Hepatocyte (in vitro differentiated cells): Measurements from ENCODE around the gene RFT1. TPM values are rescaled to one million over a fixed set of nuclear protein-coding genes. Genes with fewer than 3 reads are reported as not detected.

Experiments
- DNase-seq: peaks from one replicate; pipeline ENCODE4 v3.0.0-alpha.2; 2016; ENCODE audit warnings: low spot score
- H2AFZ ChIP-seq: fragments of 200-600 bp; sonication (generic); 2 replicates; pipeline ENCODE4 v1.6.0; 2016; ENCODE audit warnings: antibody characterized with exemption, mild to moderate bottlenecking
- H3K27ac ChIP-seq: fragments of 200-600 bp; sonication (generic); 2 replicates; pipeline ENCODE4 v1.5.1; 2016; ENCODE audit warnings: mild to moderate bottlenecking
- H3K27me3 ChIP-seq: fragments of 200-600 bp; sonication (generic); 2 replicates; pipeline ENCODE4 v1.6.1; 2016
- H3K36me3 ChIP-seq: fragments of 200-600 bp; sonication (generic); replicated peaks from 2 replicates; pipeline ENCODE4 v1.5.1; 2016; ENCODE audit warnings: low read depth; ENCODE audit not compliant: insufficient read depth
- H3K4me1 ChIP-seq: fragments of 200-600 bp; sonication (generic); 2 replicates; pipeline ENCODE4 v1.5.1; 2016; ENCODE audit warnings: mild to moderate bottlenecking, moderate library complexity; ENCODE audit not compliant: insufficient read depth
- H3K4me2 ChIP-seq: fragments of 200-600 bp; sonication (generic); 2 replicates; pipeline ENCODE4 v1.6.0; 2016
- H3K4me3 ChIP-seq: fragments of 200-600 bp; sonication (generic); 2 replicates; pipeline ENCODE4 v1.5.1; 2016; ENCODE audit warnings: mild to moderate bottlenecking
- H3K79me2 ChIP-seq: fragments of 200-600 bp; sonication (generic); 2 replicates; pipeline ENCODE4 v1.6.0; 2017; ENCODE audit warnings: mild to moderate bottlenecking
- H3K9me2 ChIP-seq: fragments of 200-600 bp; sonication (generic); replicated peaks from 2 replicates; pipeline ENCODE4 v1.6.0; 2017; ENCODE audit warnings: mild to moderate bottlenecking; ENCODE audit not compliant: insufficient read depth
- H3K9me3 ChIP-seq: fragments of 200-600 bp; sonication (generic); 2 replicates; pipeline ENCODE4 v1.5.1; 2016; ENCODE audit warnings: low read depth, mild to moderate bottlenecking
- H4K20me1 ChIP-seq: fragments of 200-600 bp; sonication (generic); 2 replicates; pipeline ENCODE4 v1.6.0; 2016; ENCODE audit warnings: mild to moderate bottlenecking; ENCODE audit not compliant: insufficient read depth, poor library complexity, severe bottlenecking
- EZH2 ChIP-seq: fragments of 200-600 bp; sonication (generic); IDR thresholded peaks from 2 replicates; pipeline ENCODE4 v1.6.1; 2016; ENCODE audit warnings: antibody characterized with exemption, mild to moderate bottlenecking, borderline replicate concordance
- EZH2phosphoT487 ChIP-seq: fragments of 200-600 bp; sonication (generic); IDR thresholded peaks from one replicate; pipeline ENCODE4 v1.6.1; 2018; ENCODE audit warnings: antibody characterized with exemption, mild to moderate bottlenecking, low read depth, moderate library complexity; ENCODE audit not compliant: unreplicated experiment, severe bottlenecking
- WGBS: methylation state at CpG from one replicate; pipeline ENCODE4 v1.1.6; 2016; ENCODE audit warnings: low lambda C conversion rate; ENCODE audit errors: missing lambda C conversion rate; 5-methylcytosine and 5-hydroxymethylcytosine counted together
- polyA plus RNA-seq: library from polyadenylated mRNA; unstranded; fragments of >200 nt; fragmentation: Nextera tagmentation; extraction: Ambion mirVana; gene quantifications from 2 replicates; pipeline ENCODE4 v1.2.1, GENCODE V29; 2016
- total RNA-seq: library from RNA; depleted of rRNA; stranded (reverse); fragments of >200 nt; gene quantifications from 2 replicates; pipeline ENCODE4 v1.2.3, GENCODE V29; 2014
- TF ChIP-seq, protein P1 (sequence below): fragments of 200-600 bp; sonication (generic); IDR thresholded peaks from 2 replicates; pipeline ENCODE4 v1.5.1; 2016; ENCODE audit warnings: antibody characterized with exemption, mild to moderate bottlenecking; ENCODE audit not compliant: poor library complexity

Gene RFT1
- total and polyA plus RNA-seq, 2 experiments from 2014 or later, result 15.9 to 32.0 TPM

DNA sequence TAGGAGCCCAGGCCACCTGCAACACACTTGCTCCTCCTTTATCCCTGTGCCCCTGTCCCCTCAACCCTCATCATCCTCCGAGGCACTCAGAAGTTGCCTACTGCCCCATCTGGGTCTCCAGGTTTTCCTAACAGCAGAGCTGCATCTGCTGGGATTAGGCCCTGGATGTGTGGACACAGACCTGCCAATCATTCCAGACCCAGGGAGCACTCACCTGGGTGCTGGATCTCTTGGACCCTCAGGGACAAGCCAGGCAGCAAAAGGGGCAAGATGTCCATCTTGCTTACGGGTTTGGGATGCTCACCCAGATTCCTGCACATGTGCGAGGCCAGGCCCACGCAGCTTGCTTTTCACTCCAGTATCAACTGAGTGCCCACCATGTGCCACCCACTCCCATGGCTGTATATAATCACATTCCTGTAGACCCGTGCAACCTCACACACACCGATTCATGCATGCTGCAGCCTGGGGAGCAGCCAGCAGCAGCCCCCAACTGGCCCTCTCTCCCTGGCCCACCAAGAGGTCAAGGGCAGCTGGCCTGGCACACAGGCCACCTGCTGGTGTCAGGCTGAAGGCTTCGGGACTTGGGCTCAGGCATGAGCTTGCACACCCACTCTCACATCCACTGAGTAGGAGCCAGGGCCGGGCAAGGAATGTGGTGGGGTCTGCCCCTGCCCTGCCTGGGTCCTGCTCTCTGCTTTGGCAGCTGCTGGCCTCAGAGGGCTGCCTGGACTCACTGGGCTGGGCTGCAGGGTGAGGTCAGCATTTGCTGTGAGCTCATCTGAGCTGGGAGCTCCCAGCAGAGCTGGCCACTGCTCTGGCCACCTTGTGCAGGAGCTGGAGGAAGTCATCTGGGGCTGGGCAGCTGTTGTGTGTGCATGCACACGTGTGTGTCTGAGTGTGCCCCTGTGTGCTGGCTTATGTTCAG is 45.6 kb upstream of the RFT1 start:
- no peak for DNase-seq
- WGBS, result 92% methylated on average over 9 of the region's 9 CpGs
- Histone ChIP-seq H4K20me1 (no peaks in the 10 kb centered on the region), H3K27ac (no peak overlapping the region), H3K79me2 (peaks cover 16% of the 10 kb centered on the region), H2AFZ (no peak overlapping the region), H3K4me1 (peaks cover 3% of the 10 kb centered on the region), H3K9me2 (no peaks in the 10 kb centered on the region), H3K4me2 (no peak overlapping the region), H3K4me3 (no peak overlapping the region), H3K27me3 (no peaks in the 10 kb centered on the region), H3K36me3 (no peaks in the 10 kb centered on the region), H3K9me3 (no peaks in the 10 kb centered on the region)
- TF ChIP-seq, protein P1, sequence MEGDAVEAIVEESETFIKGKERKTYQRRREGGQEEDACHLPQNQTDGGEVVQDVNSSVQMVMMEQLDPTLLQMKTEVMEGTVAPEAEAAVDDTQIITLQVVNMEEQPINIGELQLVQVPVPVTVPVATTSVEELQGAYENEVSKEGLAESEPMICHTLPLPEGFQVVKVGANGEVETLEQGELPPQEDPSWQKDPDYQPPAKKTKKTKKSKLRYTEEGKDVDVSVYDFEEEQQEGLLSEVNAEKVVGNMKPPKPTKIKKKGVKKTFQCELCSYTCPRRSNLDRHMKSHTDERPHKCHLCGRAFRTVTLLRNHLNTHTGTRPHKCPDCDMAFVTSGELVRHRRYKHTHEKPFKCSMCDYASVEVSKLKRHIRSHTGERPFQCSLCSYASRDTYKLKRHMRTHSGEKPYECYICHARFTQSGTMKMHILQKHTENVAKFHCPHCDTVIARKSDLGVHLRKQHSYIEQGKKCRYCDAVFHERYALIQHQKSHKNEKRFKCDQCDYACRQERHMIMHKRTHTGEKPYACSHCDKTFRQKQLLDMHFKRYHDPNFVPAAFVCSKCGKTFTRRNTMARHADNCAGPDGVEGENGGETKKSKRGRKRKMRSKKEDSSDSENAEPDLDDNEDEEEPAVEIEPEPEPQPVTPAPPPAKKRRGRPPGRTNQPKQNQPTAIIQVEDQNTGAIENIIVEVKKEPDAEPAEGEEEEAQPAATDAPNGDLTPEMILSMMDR, result no peak
- TF ChIP-seq EZH2phosphoT487 (no peak), EZH2 (no peak)

DNA sequence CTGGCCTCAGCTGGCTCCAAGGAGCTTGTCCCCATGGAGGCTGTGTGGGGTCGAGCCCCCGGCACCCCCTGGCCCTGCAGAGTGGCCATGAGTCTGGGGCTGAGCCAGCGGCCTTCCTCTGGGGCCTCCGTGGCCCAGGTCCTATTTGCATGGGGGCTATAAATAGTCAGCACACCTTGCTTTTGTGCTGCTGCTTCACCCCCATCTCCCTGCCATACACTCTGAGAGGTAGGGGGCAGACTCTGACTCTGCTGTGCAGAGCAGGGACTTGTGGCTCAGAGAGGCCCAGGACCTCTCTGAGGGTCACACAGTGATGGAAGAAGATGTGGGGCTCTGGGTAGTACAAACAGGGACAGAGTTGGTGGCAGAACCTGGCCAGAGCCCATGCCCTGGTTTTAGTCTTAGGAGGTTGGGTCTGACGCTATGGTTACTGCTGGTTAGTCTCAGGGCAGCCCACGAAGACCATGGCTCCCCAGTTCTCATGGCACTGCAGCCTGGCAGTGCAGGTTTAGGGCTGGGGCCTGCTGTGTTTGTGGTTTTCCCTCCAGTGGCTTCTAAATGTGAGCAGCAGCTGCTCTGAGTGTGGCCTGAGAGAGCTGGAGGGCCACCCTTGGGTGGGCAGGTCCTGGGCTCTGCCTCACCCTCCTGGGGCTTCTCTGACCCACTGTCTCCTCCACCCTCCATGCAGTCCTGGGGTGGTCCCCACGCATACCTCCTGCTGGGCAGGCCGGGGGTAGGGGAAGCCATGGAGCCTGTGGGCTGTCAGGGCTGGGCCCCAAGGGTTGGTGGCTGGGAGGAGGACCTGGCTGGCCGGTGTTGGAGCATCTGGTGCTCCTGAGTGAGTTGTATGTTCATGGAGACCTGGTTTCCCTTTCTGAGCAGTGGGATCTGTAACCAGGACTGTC is 44.4 kb upstream of the RFT1 start:
- Histone ChIP-seq H4K20me1 (no peaks in the 10 kb centered on the region), H2AFZ (no peak overlapping the region), H3K27ac (no peak overlapping the region), H3K4me3 (no peak overlapping the region), H3K79me2 (peaks cover 21% of the 10 kb centered on the region), H3K36me3 (no peaks in the 10 kb centered on the region), H3K9me3 (no peaks in the 10 kb centered on the region), H3K27me3 (no peaks in the 10 kb centered on the region), H3K4me1 (peaks cover 16% of the 10 kb centered on the region), H3K9me2 (no peaks in the 10 kb centered on the region), H3K4me2 (no peak overlapping the region)
- TF ChIP-seq EZH2phosphoT487 (no peak), EZH2 (no peak)
- TF ChIP-seq, protein P1, result no peak
- no peak for DNase-seq
- 89% methylated on average over 8 of the region's 9 CpGs for WGBS

DNA sequence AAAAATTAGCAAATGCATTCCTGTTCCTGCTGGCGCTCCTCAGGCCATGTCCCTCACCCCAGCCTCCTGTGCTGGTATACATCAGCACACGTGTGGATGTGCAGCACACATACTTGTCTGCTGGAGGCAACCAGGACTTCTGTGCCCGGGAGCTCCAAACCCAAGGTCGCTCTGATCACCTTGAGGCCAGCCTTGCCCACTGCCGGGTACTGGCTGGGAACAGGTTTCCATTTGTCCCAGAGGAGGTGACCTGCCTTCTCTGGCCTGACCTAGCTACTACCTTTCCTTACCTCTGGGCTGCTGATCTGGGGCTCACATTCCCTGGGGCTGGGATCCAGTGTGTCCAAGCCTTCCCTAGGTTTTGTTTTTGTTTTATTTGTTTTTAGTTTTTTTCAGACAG is 42.9 kb upstream of the RFT1 start:
- H4K20me1 ChIP-seq, result no peaks in the 10 kb centered on the region
- H3K79me2 ChIP-seq, result peaks cover 29% of the 10 kb centered on the region
- H3K9me2 ChIP-seq, result no peaks in the 10 kb centered on the region
- no peak overlapping the region for H2AFZ ChIP-seq
- TF ChIP-seq EZH2phosphoT487 (no peak), EZH2 (no peak)
- TF ChIP-seq, protein P1, result no peak
- WGBS, result 98% methylated on average over 5 of the region's 5 CpGs
- no peak for DNase-seq
- H3K27ac ChIP-seq, result no peak overlapping the region
- no peak overlapping the region for H3K4me3 ChIP-seq
- no peaks in the 10 kb centered on the region for H3K27me3 ChIP-seq
- H3K36me3 ChIP-seq, result no peaks in the 10 kb centered on the region
- no peaks in the 10 kb centered on the region for H3K9me3 ChIP-seq
- H3K4me2 ChIP-seq, result no peak overlapping the region
- H3K4me1 ChIP-seq, result peaks cover 22% of the 10 kb centered on the region
